SKM-1 treated with dmso at 0.1 percent for 144 hours (cell line): ENCODE results near the gene ANKRD39.
A peak's percentile ranks its signal among the peaks of the same experiment; 100 is the strongest.

Experiments
- DNase-seq: peaks from one replicate; lab custom pipeline; 2025; ENCODE audit not compliant: unreplicated experiment; lab: John Stamatoyannopoulos, UW

The ANKRD39 gene

GRCh38 chr2:96831679-96832078 lies 26.1 kb downstream of the ANKRD39 start:
- DNase-seq = no peak

GRCh38 chr2:96830044-96830562 lies 27.7 kb downstream of the ANKRD39 start:
- no peak for DNase-seq

- DNase-seq = no peak
These were observed 28.9 kb downstream of the ANKRD39 start for GRCh38 chr2:96828874-96829273.

- no peak for DNase-seq
These were observed 29.4 kb downstream of the ANKRD39 start for GRCh38 chr2:96828436-96828835.

GRCh38 chr2:96826546-96827278 lies 31.1 kb downstream of the ANKRD39 start:
- no peak for DNase-seq

GRCh38 chr2:96825057-96825456 lies 32.8 kb downstream of the ANKRD39 start:
- DNase-seq = no peak

GRCh38 chr2:96824079-96824870 lies 33.5 kb downstream of the ANKRD39 start:
- DNase-seq = no peak

- DNase-seq = no peak
These were observed 34.6 kb downstream of the ANKRD39 start for GRCh38 chr2:96823198-96823597.

GRCh38 chr2:96822786-96823185 lies 35.0 kb downstream of the ANKRD39 start:
- DNase-seq = no peak

GRCh38 chr2:96821113-96821675 lies 36.6 kb downstream of the ANKRD39 start:
- no peak for DNase-seq

GRCh38 chr2:96819876-96820511 lies 37.8 kb downstream of the ANKRD39 start:
- no peak for DNase-seq

GRCh38 chr2:96819128-96819875 lies 38.5 kb downstream of the ANKRD39 start:
- DNase-seq = no peak

- DNase-seq = no peak
These were observed 39.9 kb downstream of the ANKRD39 start for GRCh38 chr2:96817882-96818281.

- DNase-seq = no peak
These were observed 40.7 kb downstream of the ANKRD39 start for GRCh38 chr2:96816836-96817702.

- peak; percentile 92 for DNase-seq
These were observed 41.5 kb downstream of the ANKRD39 start, which contains the start of gene CNNM3 for GRCh38 chr2:96816127-96816835. Gene CNNM3, plus strand, starts transcription at chr2:96816268. Its CDS starts 10 bp downstream, at chr2:96816278.

GRCh38 chr2:96815326-96816126 lies 42.3 kb downstream of the ANKRD39 start:
- DNase-seq = no peak

- DNase-seq = no peak
These were observed 44.2 kb downstream of the ANKRD39 start for GRCh38 chr2:96813656-96814055.

GRCh38 chr2:96811917-96812316 lies 45.9 kb downstream of the ANKRD39 start:
- DNase-seq = no peak
